Endothelial cell of umbilical vein (primary cell): Measurements from ENCODE around the gene NCK2. TPM values are rescaled to one million over a fixed set of nuclear protein-coding genes. Genes with fewer than 3 reads are reported as not detected.

ENCODE experiments used
- BruUV-seq: library from RNA; stranded (reverse); fragments of 400-500 nt; replicated peaks from 2 replicates; lab custom pipeline; 2021; lab: Mats Ljungman, UMichigan
- CTCF ChIA-PET: fragments of 300-600, 350-600 bp; sonication (Branson Sonifier 250); formaldehyde crosslinking; loops from one replicate; lab custom pipeline; 2021; ENCODE audit warnings: antibody characterized with exemption, inconsistent platforms; lab: Charles Lee
- POLR2A ChIA-PET: fragments of 300-600, 350-600 bp; sonication (Branson Sonifier 250); formaldehyde crosslinking; loops from one replicate; lab custom pipeline; 2021; ENCODE audit warnings: antibody characterized with exemption, inconsistent platforms; lab: Charles Lee
- DNase-seq: peaks from one replicate; pipeline ENCODE4 v3.0.0-alpha.2; 2011; ENCODE audit warnings: low read depth, low spot score
- FAIRE-seq: peaks from 2 replicates; lab custom pipeline; 2011; peaks lifted over from hg19 to GRCh38; lab: Jason Lieb, UNC
- H2AFZ ChIP-seq: 2 replicates; pipeline ENCODE4 v1.6.0; 2012; ENCODE audit warnings: low read depth, low read length, control low read depth, inconsistent platforms
- H3K27ac ChIP-seq: 2 replicates; pipeline ENCODE4 v1.5.1; 2011; ENCODE audit warnings: low read depth, mild to moderate bottlenecking, control low read depth, low read length, moderate library complexity; ENCODE audit not compliant: insufficient read depth
- H3K27me3 ChIP-seq, 2 experiments: 2 replicates each; pipeline versions ENCODE4 v1.6.0 to v1.6.1; 2011; ENCODE audit warnings: low read length in 2 of 2, mixed read lengths in 1 of 2; ENCODE audit not compliant: control insufficient read depth in 2 of 2, insufficient read depth in 2 of 2
- H3K36me3 ChIP-seq, 2 experiments: 2 replicates in 1 of 2; 3 replicates in 1 of 2; pipeline ENCODE4 v1.5.1; 2011; ENCODE audit warnings: low read length in 2 of 2, mild to moderate bottlenecking in 1 of 2, moderate library complexity in 1 of 2; ENCODE audit not compliant: control insufficient read depth in 2 of 2, insufficient read depth in 2 of 2; ENCODE audit errors: extremely low read depth in 1 of 2
- H3K4me1 ChIP-seq: 3 replicates; pipeline ENCODE4 v1.5.1; 2011; ENCODE audit warnings: mild to moderate bottlenecking, low read length; ENCODE audit not compliant: control insufficient read depth, insufficient read depth; ENCODE audit errors: extremely low read depth
- H3K4me2 ChIP-seq: 2 replicates; pipeline ENCODE4 v1.6.1; 2011; ENCODE audit warnings: low read length, control low read depth, mixed read lengths; ENCODE audit not compliant: insufficient read depth
- H3K4me3 ChIP-seq, 3 experiments: fragments of 200-600 bp in 1 of 3; sonication (generic), shearing (Covaris generic) in 1 of 3; replicated peaks in 1 of 3; 2 replicates each; pipeline ENCODE4 v1.5.1; 2011 to 2016; ENCODE audit warnings: control low read depth in 3 of 3, low read length in 3 of 3, mild to moderate bottlenecking in 2 of 3, inconsistent platforms in 1 of 3, low read depth in 1 of 3, moderate library complexity in 1 of 3; ENCODE audit not compliant: insufficient read depth in 1 of 3
- H3K79me2 ChIP-seq: 2 replicates; pipeline ENCODE4 v1.6.0; 2012; ENCODE audit warnings: low read length, inconsistent platforms; ENCODE audit not compliant: control insufficient read depth, insufficient read depth
- H3K9ac ChIP-seq: replicated peaks from 2 replicates; pipeline ENCODE3; 2011; ENCODE audit warnings: low read length, control low read depth; ENCODE audit not compliant: insufficient read depth; ENCODE audit errors: extremely low read depth
- H3K9me1 ChIP-seq: replicated peaks from 3 replicates; pipeline ENCODE4 v1.6.0; 2011; ENCODE audit warnings: mild to moderate bottlenecking, low read length; ENCODE audit not compliant: control insufficient read depth, insufficient read depth; ENCODE audit errors: extremely low read depth
- H3K9me3 ChIP-seq: replicated peaks from 2 replicates; pipeline ENCODE4 v1.5.1; 2012; ENCODE audit warnings: low read length, inconsistent platforms; ENCODE audit not compliant: control insufficient read depth, insufficient read depth
- H4K20me1 ChIP-seq: replicated peaks from 2 replicates; pipeline ENCODE3; 2011; ENCODE audit warnings: mild to moderate bottlenecking, low read length; ENCODE audit not compliant: control insufficient read depth, insufficient read depth; ENCODE audit errors: extremely low read depth
- EZH2 ChIP-seq: IDR thresholded peaks from 2 replicates; pipeline ENCODE4 v1.6.1; 2012; ENCODE audit warnings: borderline replicate concordance, low read depth, mild to moderate bottlenecking, moderate library complexity, low read length, inconsistent platforms; ENCODE audit not compliant: severe bottlenecking
- FOS ChIP-seq: IDR thresholded peaks from 2 replicates; pipeline ENCODE4 v1.6.1; 2011; ENCODE audit warnings: mild to moderate bottlenecking, low read length, moderate library complexity, borderline replicate concordance; ENCODE audit not compliant: insufficient read depth
- GATA2 ChIP-seq: IDR thresholded peaks from 2 replicates; pipeline ENCODE4 v1.7.0; 2011; ENCODE audit warnings: low read depth, mild to moderate bottlenecking, moderate library complexity, mixed read lengths, low read length; ENCODE audit not compliant: insufficient read length, insufficient read depth
- JUN ChIP-seq: IDR thresholded peaks from 2 replicates; pipeline ENCODE4 v1.6.1; 2011; ENCODE audit warnings: borderline replicate concordance, low read depth; ENCODE audit not compliant: insufficient read length, insufficient read depth
- MYC ChIP-seq: IDR thresholded peaks from one replicate; pipeline ENCODE4 v1.6.1; 2011; ENCODE audit warnings: mild to moderate bottlenecking, low read depth, low read length
- POLR2A ChIP-seq: IDR thresholded peaks from 2 replicates; pipeline ENCODE4 v1.6.1; 2012; ENCODE audit warnings: low read depth, mild to moderate bottlenecking, control low read depth, low read length
- POLR2AphosphoS5 ChIP-seq: IDR thresholded peaks from 2 replicates; pipeline ENCODE4 v1.6.1; 2012; ENCODE audit warnings: low read depth, mild to moderate bottlenecking, control low read depth, low read length, moderate library complexity; ENCODE audit not compliant: insufficient read depth
- dilution Hi-C: fragments of 300-500 bp; cut with MboI; formaldehyde crosslinking; loops from one replicate; pipeline ENCODE4 v1.15.0; 2019; ENCODE audit warnings: low sequenced_read_pairs; ENCODE audit not compliant: extremely low pct_ligation_motif_present
- intact Hi-C: fragments of 100-400 bp; cut with micrococcal nuclease; formaldehyde crosslinking; loops from one replicate; pipeline ENCODE4 v1.10.0; 2022
- polyA plus RNA-seq, 4 experiments: library from polyadenylated mRNA; depleted of rRNA in 3 of 4; stranded (reverse) in 3 of 4; unstranded in 1 of 4; fragments of >200 nt; gene quantifications; 2 replicates each; pipeline versions ENCODE4 v1.2.1 to v1.2.3, GENCODE V29; 2011 to 2012; ENCODE audit warnings: missing spikeins in 1 of 4
- total RNA-seq: library from RNA; stranded (reverse); gene quantifications from 2 replicates; pipeline ENCODE4 v1.2.3, GENCODE V29; 2021
- TF ChIP-seq, protein P1 (sequence below): IDR thresholded peaks from 2 replicates; pipeline ENCODE4 v1.6.1; 2011; ENCODE audit not compliant: insufficient read depth, insufficient read length
- TF ChIP-seq, protein P2 (sequence below), 2 donors: IDR thresholded peaks; 1 replicate in 1 of 2; 2 replicates in 1 of 2; pipeline ENCODE4 v1.5.1; 2011; ENCODE audit warnings: low read length in 2 of 2, mild to moderate bottlenecking in 2 of 2, moderate library complexity in 2 of 2, control low read depth in 1 of 2, inconsistent platforms in 1 of 2, low read depth in 1 of 2; ENCODE audit not compliant: insufficient read depth in 1 of 2; ENCODE audit errors: extremely low read depth in 1 of 2

The NCK2 gene
- total and polyA plus RNA-seq, 2 donors (not counting 3 experiments of a cell fraction or from before 2014, with no cell fraction given) = 23.8 to 39.1 TPM

DNA sequence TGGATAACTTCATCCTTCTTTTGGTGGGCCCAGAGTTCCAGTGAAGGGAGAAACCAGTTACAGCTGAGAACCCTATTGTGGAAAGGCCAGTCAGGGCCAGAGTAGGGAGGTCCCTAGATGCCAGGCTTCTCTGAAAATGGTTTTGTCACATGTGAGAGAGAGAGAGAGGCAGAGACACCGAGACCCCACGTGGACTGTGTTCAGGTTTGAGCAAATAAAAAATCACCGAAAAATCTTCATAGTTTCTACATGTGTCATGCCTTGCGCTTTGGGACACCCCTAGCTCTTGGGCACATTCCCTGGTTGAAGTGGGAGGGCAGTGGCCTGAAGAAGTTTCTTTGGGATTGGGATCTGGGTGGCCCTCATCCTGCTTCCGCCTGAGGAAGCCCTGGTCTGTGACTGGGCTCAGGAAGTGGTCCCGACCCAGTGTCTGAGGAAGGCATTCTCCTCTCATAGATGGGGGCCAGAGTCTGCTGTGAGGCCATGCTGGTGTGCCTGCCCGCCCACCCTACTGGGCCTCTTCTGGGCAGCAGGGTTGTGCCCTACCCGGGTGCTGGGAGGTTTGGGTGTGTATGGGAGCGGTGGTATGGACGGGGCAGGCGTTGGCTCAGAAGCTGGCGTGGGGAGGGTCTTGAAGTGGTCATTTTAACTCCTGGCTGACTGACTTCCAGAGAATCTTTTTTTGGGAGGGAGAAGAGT, 16.1 kb downstream of the NCK2 start:
- POLR2A ChIA-PET = no interaction called here
- intact Hi-C loops (no loop called here), dilution Hi-C loops (no loop called here)
- Histone ChIP-seq H4K20me1 (peaks cover 2% of the 10 kb centered on the region), H3K79me2 (peaks cover 63% of the 10 kb centered on the region), H3K4me2 (no peak overlapping the region), H3K9ac (no peak overlapping the region), H3K36me3 (no peaks in the 10 kb centered on the region), H2AFZ (no peak overlapping the region), H3K9me3 (no peaks in the 10 kb centered on the region), H3K9me1 (no peaks in the 10 kb centered on the region), H3K27me3 (no peaks in the 10 kb centered on the region), H3K4me1 (peaks cover 2% of the 10 kb centered on the region), H3K27ac (no peak overlapping the region), H3K4me3 (no peak overlapping the region)
- no peak for TF ChIP-seq MYC
- TF ChIP-seq, protein P1, sequence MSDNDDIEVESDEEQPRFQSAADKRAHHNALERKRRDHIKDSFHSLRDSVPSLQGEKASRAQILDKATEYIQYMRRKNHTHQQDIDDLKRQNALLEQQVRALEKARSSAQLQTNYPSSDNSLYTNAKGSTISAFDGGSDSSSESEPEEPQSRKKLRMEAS = no peak
- TF ChIP-seq JUN = no peak
- no peak for TF ChIP-seq EZH2
- no peak for TF ChIP-seq POLR2AphosphoS5
- TF ChIP-seq POLR2A = no peak
- no peak for TF ChIP-seq FOS
- TF ChIP-seq, protein P2, sequence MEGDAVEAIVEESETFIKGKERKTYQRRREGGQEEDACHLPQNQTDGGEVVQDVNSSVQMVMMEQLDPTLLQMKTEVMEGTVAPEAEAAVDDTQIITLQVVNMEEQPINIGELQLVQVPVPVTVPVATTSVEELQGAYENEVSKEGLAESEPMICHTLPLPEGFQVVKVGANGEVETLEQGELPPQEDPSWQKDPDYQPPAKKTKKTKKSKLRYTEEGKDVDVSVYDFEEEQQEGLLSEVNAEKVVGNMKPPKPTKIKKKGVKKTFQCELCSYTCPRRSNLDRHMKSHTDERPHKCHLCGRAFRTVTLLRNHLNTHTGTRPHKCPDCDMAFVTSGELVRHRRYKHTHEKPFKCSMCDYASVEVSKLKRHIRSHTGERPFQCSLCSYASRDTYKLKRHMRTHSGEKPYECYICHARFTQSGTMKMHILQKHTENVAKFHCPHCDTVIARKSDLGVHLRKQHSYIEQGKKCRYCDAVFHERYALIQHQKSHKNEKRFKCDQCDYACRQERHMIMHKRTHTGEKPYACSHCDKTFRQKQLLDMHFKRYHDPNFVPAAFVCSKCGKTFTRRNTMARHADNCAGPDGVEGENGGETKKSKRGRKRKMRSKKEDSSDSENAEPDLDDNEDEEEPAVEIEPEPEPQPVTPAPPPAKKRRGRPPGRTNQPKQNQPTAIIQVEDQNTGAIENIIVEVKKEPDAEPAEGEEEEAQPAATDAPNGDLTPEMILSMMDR (IDR thresholded peaks at IDR 0.05; ENCODE audit: extremely low read depth in 1 of 2, insufficient read depth in 1 of 2, low read depth in 1 of 2, low read length in 2 of 2) = no peak
- no peak for TF ChIP-seq GATA2
- CTCF ChIA-PET = no interaction called here
- FAIRE-seq (no peak), DNase-seq (no peak)
- no TSS peak for BruUV-seq
